Measurements from ENCODE around the gene OGFOD3.

- peak; percentile 61 for TF ChIP-seq POLR2A (IDR thresholded peaks at IDR 0.05; ENCODE audit: low read length)
- TF ChIP-seq GATA1 (IDR thresholded peaks at IDR 0.05; ENCODE audit: low read depth, low read length) = no peak
These were observed at the start of gene OGFOD3, which contains the start of gene HEXD for GRCh38 chr17:82418001-82418986.
